ENCODE results near the gene PVALEF.

The PVALEF gene

DNA sequence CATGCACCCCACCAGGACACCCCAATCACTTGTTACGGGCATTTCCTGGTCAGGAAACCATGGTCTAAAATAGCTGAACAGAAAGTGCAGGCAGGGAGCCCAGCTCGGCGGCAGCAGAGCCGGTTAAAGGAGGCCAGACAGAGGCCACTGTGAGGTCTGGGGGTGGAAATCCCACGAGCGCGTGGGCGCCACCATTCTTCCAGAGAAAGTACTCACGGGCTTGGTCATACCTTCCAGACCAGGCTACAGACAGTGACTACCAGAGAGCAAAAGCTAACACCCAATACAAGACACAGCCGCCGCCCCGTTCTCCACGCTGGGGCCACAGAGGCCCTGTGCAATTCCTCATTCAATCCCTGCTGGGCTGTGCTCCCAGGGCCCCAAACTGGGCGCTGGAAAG, 45.6 kb downstream of the PVALEF start:
- no peak overlapping the region for H3K4me3 ChIP-seq (ENCODE audit: low read length)
- no peak overlapping the region for H2AFZ ChIP-seq (ENCODE audit: low read depth, low read length)
- no peaks in the 10 kb centered on the region for H3K36me3 ChIP-seq (replicated peaks; ENCODE audit: low read depth, low read length)
- no peaks in the 10 kb centered on the region for H3K27me3 ChIP-seq (ENCODE audit: low read depth, low read length)
- no peak for TF ChIP-seq EZH2phosphoT487 (IDR thresholded peaks at IDR 0.05; ENCODE audit: low read depth)
- TF ChIP-seq, protein P1, sequence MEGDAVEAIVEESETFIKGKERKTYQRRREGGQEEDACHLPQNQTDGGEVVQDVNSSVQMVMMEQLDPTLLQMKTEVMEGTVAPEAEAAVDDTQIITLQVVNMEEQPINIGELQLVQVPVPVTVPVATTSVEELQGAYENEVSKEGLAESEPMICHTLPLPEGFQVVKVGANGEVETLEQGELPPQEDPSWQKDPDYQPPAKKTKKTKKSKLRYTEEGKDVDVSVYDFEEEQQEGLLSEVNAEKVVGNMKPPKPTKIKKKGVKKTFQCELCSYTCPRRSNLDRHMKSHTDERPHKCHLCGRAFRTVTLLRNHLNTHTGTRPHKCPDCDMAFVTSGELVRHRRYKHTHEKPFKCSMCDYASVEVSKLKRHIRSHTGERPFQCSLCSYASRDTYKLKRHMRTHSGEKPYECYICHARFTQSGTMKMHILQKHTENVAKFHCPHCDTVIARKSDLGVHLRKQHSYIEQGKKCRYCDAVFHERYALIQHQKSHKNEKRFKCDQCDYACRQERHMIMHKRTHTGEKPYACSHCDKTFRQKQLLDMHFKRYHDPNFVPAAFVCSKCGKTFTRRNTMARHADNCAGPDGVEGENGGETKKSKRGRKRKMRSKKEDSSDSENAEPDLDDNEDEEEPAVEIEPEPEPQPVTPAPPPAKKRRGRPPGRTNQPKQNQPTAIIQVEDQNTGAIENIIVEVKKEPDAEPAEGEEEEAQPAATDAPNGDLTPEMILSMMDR (IDR thresholded peaks at IDR 0.05; ENCODE audit: low read depth, low read length) = no peak
- H3K9ac ChIP-seq (ENCODE audit: low read length) = no peak overlapping the region
- H3K27ac ChIP-seq (ENCODE audit: low read length) = no peak overlapping the region
- no peak overlapping the region for H3K4me2 ChIP-seq (ENCODE audit: low read length)
- H3K79me2 ChIP-seq (ENCODE audit: low read length) = no peaks in the 10 kb centered on the region
- H4K20me1 ChIP-seq (ENCODE audit: insufficient read depth, low read length) = no peaks in the 10 kb centered on the region
- no peaks in the 10 kb centered on the region; the same call in 1 of the 2 replicates for H3K4me1 ChIP-seq (ENCODE audit: low read length)
- no peaks in the 10 kb centered on the region for H3K9me3 ChIP-seq (ENCODE audit: insufficient read depth, low read length)

DNA sequence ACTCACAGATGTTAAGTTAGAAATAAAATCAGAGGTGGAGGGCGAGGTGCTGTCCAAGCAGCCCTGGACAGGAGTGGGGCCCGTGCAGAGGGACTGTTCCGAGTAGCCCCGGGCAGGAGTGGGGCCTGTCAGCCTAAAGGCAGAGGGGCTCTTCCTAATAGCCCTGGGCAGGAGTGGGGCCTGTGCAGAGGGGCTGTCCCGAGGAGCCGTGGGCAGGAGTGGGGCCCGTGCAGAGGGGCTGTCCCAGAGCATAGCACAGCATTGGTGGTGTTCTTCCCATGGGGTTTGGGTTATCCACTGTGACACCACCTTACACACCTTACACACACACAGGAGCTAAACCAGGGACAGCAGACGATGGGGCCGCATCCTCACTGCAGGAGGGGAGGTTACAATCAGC, 47.1 kb downstream of the PVALEF start:
- Histone ChIP-seq H4K20me1 (ENCODE audit: insufficient read depth, low read length) (no peaks in the 10 kb centered on the region), H3K27me3 (ENCODE audit: low read depth, low read length) (no peaks in the 10 kb centered on the region), H3K4me1 (ENCODE audit: low read length) (no peaks in the 10 kb centered on the region; the same call in 1 of the 2 replicates), H3K27ac (ENCODE audit: low read length) (no peak overlapping the region), H3K9ac (ENCODE audit: low read length) (no peak overlapping the region), H3K4me3 (ENCODE audit: low read length) (no peak overlapping the region), H3K9me3 (ENCODE audit: insufficient read depth, low read length) (no peaks in the 10 kb centered on the region), H3K36me3 (replicated peaks; ENCODE audit: low read depth, low read length) (no peaks in the 10 kb centered on the region), H3K79me2 (ENCODE audit: low read length) (no peaks in the 10 kb centered on the region), H3K4me2 (ENCODE audit: low read length) (no peak overlapping the region), H2AFZ (ENCODE audit: low read depth, low read length) (no peak overlapping the region)
- no peak for TF ChIP-seq EZH2phosphoT487 (IDR thresholded peaks at IDR 0.05; ENCODE audit: low read depth)
- TF ChIP-seq, protein P1 (IDR thresholded peaks at IDR 0.05; ENCODE audit: low read depth, low read length) = no peak

DNA sequence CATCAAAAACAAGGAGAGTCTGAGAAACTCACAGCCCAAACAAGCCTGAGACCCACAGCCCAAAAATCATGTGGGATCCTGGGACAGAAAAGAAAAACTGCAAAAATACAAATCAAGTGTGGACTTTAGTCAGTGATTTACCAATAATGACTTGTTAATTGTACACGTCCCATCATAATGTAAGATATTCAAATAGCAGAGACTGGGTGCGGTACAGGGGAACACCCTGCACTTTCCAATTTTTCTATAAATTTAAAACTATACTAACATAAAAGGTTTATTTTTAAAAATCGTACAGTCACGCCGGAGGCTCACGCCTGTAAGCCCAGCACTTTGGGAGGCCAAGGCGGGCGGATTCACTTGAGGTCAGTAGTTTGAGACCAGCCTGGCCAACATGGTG, 48.7 kb downstream of the PVALEF start:
- Histone ChIP-seq H4K20me1 (ENCODE audit: insufficient read depth, low read length) (no peaks in the 10 kb centered on the region), H3K27me3 (ENCODE audit: low read depth, low read length) (no peaks in the 10 kb centered on the region), H3K27ac (ENCODE audit: low read length) (no peak overlapping the region), H3K4me1 (ENCODE audit: low read length) (no peaks in the 10 kb centered on the region), H3K4me3 (ENCODE audit: low read length) (no peak overlapping the region), H2AFZ (ENCODE audit: low read depth, low read length) (no peak overlapping the region), H3K9ac (ENCODE audit: low read length) (no peak overlapping the region), H3K9me3 (ENCODE audit: insufficient read depth, low read length) (no peaks in the 10 kb centered on the region), H3K79me2 (ENCODE audit: low read length) (no peaks in the 10 kb centered on the region), H3K4me2 (ENCODE audit: low read length) (no peak overlapping the region), H3K36me3 (replicated peaks; ENCODE audit: low read depth, low read length) (no peaks in the 10 kb centered on the region)
- TF ChIP-seq, protein P1 (IDR thresholded peaks at IDR 0.05; ENCODE audit: low read depth, low read length) = no peak
- no peak for TF ChIP-seq EZH2phosphoT487 (IDR thresholded peaks at IDR 0.05; ENCODE audit: low read depth)

DNA sequence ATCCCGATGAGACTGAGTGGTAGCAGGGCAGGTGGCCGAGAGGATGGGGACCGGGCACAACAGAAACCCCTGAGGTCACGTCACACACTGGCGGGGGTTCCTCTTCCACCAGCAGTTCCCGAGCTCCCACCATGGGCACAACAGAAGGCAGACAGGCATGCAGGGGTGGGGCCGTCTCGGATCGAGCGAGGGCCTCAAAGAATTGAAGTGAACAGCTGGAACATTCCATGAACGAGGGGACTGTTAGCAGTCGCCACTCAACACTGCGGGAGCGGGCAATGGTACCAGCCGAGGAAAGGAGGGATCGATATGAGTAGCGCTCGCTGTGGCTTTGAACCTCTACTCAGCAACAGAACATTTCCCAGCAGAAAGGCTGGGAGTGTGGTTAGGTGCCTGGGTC, 52.2 kb downstream of the PVALEF start:
- H4K20me1 ChIP-seq (ENCODE audit: insufficient read depth, low read length) = no peaks in the 10 kb centered on the region
- H3K27me3 ChIP-seq (ENCODE audit: low read depth, low read length) = no peaks in the 10 kb centered on the region
- H3K9me3 ChIP-seq (ENCODE audit: insufficient read depth, low read length) = no peaks in the 10 kb centered on the region
- no peak overlapping the region for H2AFZ ChIP-seq (ENCODE audit: low read depth, low read length)
- H3K4me1 ChIP-seq (ENCODE audit: low read length) = peaks cover 8% of the 10 kb centered on the region; the same call in 1 of the 2 replicates
- H3K4me3 ChIP-seq (ENCODE audit: low read length) = no peak overlapping the region
- peaks cover 13% of the 10 kb centered on the region for H3K79me2 ChIP-seq (ENCODE audit: low read length)
- no peak overlapping the region for H3K9ac ChIP-seq (ENCODE audit: low read length)
- H3K4me2 ChIP-seq (ENCODE audit: low read length) = no peak overlapping the region
- H3K27ac ChIP-seq (ENCODE audit: low read length) = no peak overlapping the region
- no peaks in the 10 kb centered on the region for H3K36me3 ChIP-seq (replicated peaks; ENCODE audit: low read depth, low read length)
- TF ChIP-seq EZH2phosphoT487 (IDR thresholded peaks at IDR 0.05; ENCODE audit: low read depth) = no peak
- TF ChIP-seq, protein P1 (IDR thresholded peaks at IDR 0.05; ENCODE audit: low read depth, low read length) = no peak
